NT2/D1 (cell line): ENCODE data around the gene LRRC59.
"Not testable (repeated sequence)": the region's sequence is repeated elsewhere in the genome, so short reads cannot be mapped to it uniquely, and the experiment has no call there.

Experiments used
- DNase-seq: peaks from one replicate; pipeline ENCODE4 v3.0.0-alpha.2; 2011; ENCODE audit warnings: low read depth, low spot score
- H3K27me3 ChIP-seq: 2 replicates; pipeline ENCODE4 v1.6.0; 2011; ENCODE audit warnings: mild to moderate bottlenecking; ENCODE audit not compliant: insufficient read length, insufficient read depth
- H3K36me3 ChIP-seq: 2 replicates; pipeline ENCODE4 v1.6.1; 2011; ENCODE audit warnings: mild to moderate bottlenecking, low read length, mixed read lengths; ENCODE audit not compliant: insufficient read depth, insufficient read length
- H3K4me1 ChIP-seq: 2 replicates; pipeline ENCODE4 v1.5.1; 2011; ENCODE audit not compliant: insufficient read depth, insufficient read length
- H3K4me3 ChIP-seq: 2 replicates; pipeline ENCODE4 v1.5.1; 2011; ENCODE audit warnings: low read depth; ENCODE audit not compliant: insufficient read length
- H3K9ac ChIP-seq: 2 replicates; pipeline ENCODE4 v1.6.0; 2011; ENCODE audit warnings: low read depth; ENCODE audit not compliant: insufficient read length
- H3K9me3 ChIP-seq: 2 replicates; pipeline ENCODE4 v1.5.1; 2011; ENCODE audit warnings: mild to moderate bottlenecking, low read length; ENCODE audit not compliant: insufficient read depth
- SUZ12 ChIP-seq: IDR thresholded peaks from 2 replicates; pipeline ENCODE4 v1.6.1; 2011; ENCODE audit not compliant: insufficient read length, insufficient read depth; ENCODE audit errors: extremely low read depth
- YY1 ChIP-seq: IDR thresholded peaks from 2 replicates; pipeline ENCODE4 v1.6.1; 2011; ENCODE audit not compliant: insufficient read length, insufficient read depth
- ZNF274 ChIP-seq: IDR thresholded peaks from 2 replicates; pipeline ENCODE4 v1.6.1; 2011; ENCODE audit warnings: mild to moderate bottlenecking, low read depth, low read length

Gene LRRC59

GRCh38 chr17:50406578-50406977, 9.3 kb upstream of the LRRC59 start:
- H3K9me3 ChIP-seq, result no peaks in the 10 kb centered on the region
- no peak overlapping the region for H3K9ac ChIP-seq
- DNase-seq, result no peak
- TF ChIP-seq YY1, result no peak
- TF ChIP-seq SUZ12, result no peak
- no peaks in the 10 kb centered on the region for H3K36me3 ChIP-seq
- H3K27me3 ChIP-seq, result no peaks in the 10 kb centered on the region
- H3K4me3 ChIP-seq, result no peak overlapping the region
- H3K4me1 ChIP-seq, result peaks cover 3% of the 10 kb centered on the region

- H3K4me1 ChIP-seq, H3K4me3 ChIP-seq, H3K9me3 ChIP-seq, H3K9ac ChIP-seq, H3K36me3 ChIP-seq, DNase-seq, H3K27me3 ChIP-seq: not testable (repeated sequence)
Measured at GRCh38 chr17:50405351-50405750, 8.0 kb upstream of the LRRC59 start.

GRCh38 chr17:50399591-50399990, 2.3 kb upstream of the LRRC59 start:
- H3K9ac ChIP-seq, H3K4me1 ChIP-seq, H3K27me3 ChIP-seq, DNase-seq, H3K4me3 ChIP-seq, H3K9me3 ChIP-seq: not testable (repeated sequence)
- H3K36me3 ChIP-seq, result peaks cover 17% of the 10 kb centered on the region

GRCh38 chr17:50398672-50399071, 1.3 kb upstream of the LRRC59 start:
- not testable (repeated sequence) for H3K4me1 ChIP-seq, DNase-seq, H3K9me3 ChIP-seq, H3K4me3 ChIP-seq, H3K9ac ChIP-seq, H3K27me3 ChIP-seq
- H3K36me3 ChIP-seq, result peaks cover 26% of the 10 kb centered on the region

- H3K4me1 ChIP-seq, result peaks cover 3% of the 10 kb centered on the region
- H3K4me3 ChIP-seq, result peak overlapping the region; percentile 99
- H3K36me3 ChIP-seq, result peaks cover 34% of the 10 kb centered on the region
- H3K9me3 ChIP-seq, result no peaks in the 10 kb centered on the region; the same call in 1 of the 2 replicates
- no peak for TF ChIP-seq SUZ12
- no peak for TF ChIP-seq YY1
- no peak for TF ChIP-seq ZNF274
- DNase-seq, result no peak
- no peaks in the 10 kb centered on the region for H3K27me3 ChIP-seq
- peak overlapping the region; percentile 97 for H3K9ac ChIP-seq
Measured at GRCh38 chr17:50397919-50398285, 579 bp upstream of the LRRC59 start.

- DNase-seq, result no peak
- no peaks in the 10 kb centered on the region for H3K27me3 ChIP-seq
Measured at GRCh38 chr17:50396261-50397110, 837 bp downstream of the LRRC59 start.

GRCh38 chr17:50394711-50395110, 2.6 kb downstream of the LRRC59 start:
- Histone ChIP-seq H3K9me3 (no peaks in the 10 kb centered on the region; the same call in 1 of the 2 replicates), H3K27me3 (no peaks in the 10 kb centered on the region), H3K36me3 (peaks cover 65% of the 10 kb centered on the region), H3K4me1 (no peaks in the 10 kb centered on the region), H3K9ac (no peak overlapping the region), H3K4me3 (no peak overlapping the region)
- DNase-seq, result no peak
- no peak for TF ChIP-seq YY1
- TF ChIP-seq ZNF274, result no peak
- no peak for TF ChIP-seq SUZ12

More at GRCh38 chr17:50396261-50397110, 837 bp downstream of the LRRC59 start:
- Histone ChIP-seq H3K9me3 (no peaks in the 10 kb centered on the region; the same call in 1 of the 2 replicates), H3K9ac (peak overlapping the region; percentile 97), H3K4me1 (no peaks in the 10 kb centered on the region), H3K4me3 (peak overlapping the region; percentile 99), H3K36me3 (peaks cover 48% of the 10 kb centered on the region)
- no peak for TF ChIP-seq ZNF274
- TF ChIP-seq SUZ12, result no peak
- TF ChIP-seq YY1, result no peak

- no peak for DNase-seq
- no peak overlapping the region for H3K9ac ChIP-seq
- H3K36me3 ChIP-seq, result peaks cover 75% of the 10 kb centered on the region
- TF ChIP-seq YY1, result no peak
- TF ChIP-seq ZNF274, result no peak
- no peak for TF ChIP-seq SUZ12
- no peaks in the 10 kb centered on the region for H3K27me3 ChIP-seq
- peaks cover 1% of the 10 kb centered on the region for H3K4me1 ChIP-seq
- no peaks in the 10 kb centered on the region for H3K9me3 ChIP-seq
- no peak overlapping the region for H3K4me3 ChIP-seq
Measured at GRCh38 chr17:50393700-50394099, 3.6 kb downstream of the LRRC59 start.
